ENCODE results near the gene KLF11. TPM values are rescaled to one million over a fixed set of nuclear protein-coding genes. Genes with fewer than 3 reads are reported as not detected.
A peak's percentile ranks its signal among the peaks of the same experiment; 100 is the strongest.

The KLF11 gene
- total RNA-seq, 1 donor from 2014 or later: 20.8 TPM

- intact Hi-C loops (cut with micrococcal nuclease): no loop called here
- peak overlapping the region; percentile 48 for H3K4me3 ChIP-seq
- no peak for TF ChIP-seq CTCF (IDR thresholded peaks at IDR 0.05; ENCODE audit: borderline replicate concordance)
Observed at GRCh38 chr2:10057231-10058107, 14.1 kb downstream of the KLF11 start.

GRCh38 chr2:10058251-10059015 is 15.1 kb downstream of the KLF11 start:
- intact Hi-C loops (cut with micrococcal nuclease): no loop called here
- DNase-seq: no peak
- Histone ChIP-seq H3K4me3 (no peak overlapping the region), H3K4me1 (peaks cover 57% of the 10 kb centered on the region), H3K36me3 (peaks cover 26% of the 10 kb centered on the region), H3K27me3 (ENCODE audit: low read depth) (no peaks in the 10 kb centered on the region), H3K27ac (replicated peaks) (peak overlapping the region; percentile 71), H3K9me3 (replicated peaks) (no peaks in the 10 kb centered on the region)
- no peak for TF ChIP-seq CTCF (IDR thresholded peaks at IDR 0.05; ENCODE audit: borderline replicate concordance)

More at GRCh38 chr2:10057231-10058107, 14.1 kb downstream of the KLF11 start:
- H3K27ac ChIP-seq (replicated peaks): peak overlapping the region; percentile 71
- H3K36me3 ChIP-seq: peaks cover 35% of the 10 kb centered on the region
- peak; percentile 78 for DNase-seq
- no peaks in the 10 kb centered on the region for H3K9me3 ChIP-seq (replicated peaks)
- H3K27me3 ChIP-seq (ENCODE audit: low read depth): no peaks in the 10 kb centered on the region
- peaks cover 60% of the 10 kb centered on the region for H3K4me1 ChIP-seq

- intact Hi-C loops (cut with micrococcal nuclease): no loop called here
- Histone ChIP-seq H3K27ac (replicated peaks) (no peak overlapping the region), H3K4me3 (no peak overlapping the region), H3K36me3 (peaks cover 20% of the 10 kb centered on the region), H3K4me1 (peaks cover 51% of the 10 kb centered on the region), H3K9me3 (replicated peaks) (no peaks in the 10 kb centered on the region), H3K27me3 (ENCODE audit: low read depth) (no peaks in the 10 kb centered on the region)
- no peak for TF ChIP-seq CTCF (IDR thresholded peaks at IDR 0.05; ENCODE audit: borderline replicate concordance)
- no peak for DNase-seq
Observed at GRCh38 chr2:10059016-10059351, 15.6 kb downstream of the KLF11 start.

GRCh38 chr2:10059552-10060335 is 16.4 kb downstream of the KLF11 start:
- no peak for TF ChIP-seq CTCF (IDR thresholded peaks at IDR 0.05; ENCODE audit: borderline replicate concordance)
- Histone ChIP-seq H3K27me3 (ENCODE audit: low read depth) (no peaks in the 10 kb centered on the region), H3K4me3 (no peak overlapping the region), H3K36me3 (peaks cover 13% of the 10 kb centered on the region), H3K4me1 (peaks cover 43% of the 10 kb centered on the region), H3K27ac (replicated peaks) (no peak overlapping the region), H3K9me3 (replicated peaks) (no peaks in the 10 kb centered on the region)
- intact Hi-C loops (cut with micrococcal nuclease): no loop called here
- DNase-seq: no peak

GRCh38 chr2:10061221-10061925 is 18.0 kb downstream of the KLF11 start:
- Histone ChIP-seq H3K9me3 (replicated peaks) (no peaks in the 10 kb centered on the region), H3K27ac (replicated peaks) (no peak overlapping the region), H3K4me3 (no peak overlapping the region), H3K27me3 (ENCODE audit: low read depth) (no peaks in the 10 kb centered on the region), H3K36me3 (no peaks in the 10 kb centered on the region), H3K4me1 (peaks cover 27% of the 10 kb centered on the region)
- TF ChIP-seq CTCF (IDR thresholded peaks at IDR 0.05; ENCODE audit: borderline replicate concordance): no peak
- DNase-seq: no peak
- intact Hi-C loops (cut with micrococcal nuclease): no loop called here

Data from left ventricle myocardium inferior (tissue), 1 donor.